Fibroblast of skin of left biceps (primary cell): ENCODE data around the gene OR5B2.
"Not testable (repeated sequence)": the region's sequence is repeated elsewhere in the genome, so short reads cannot be mapped to it uniquely, and the experiment has no call there.

Experiments used
- DNase-seq, 2 experiments: peaks; one replicate each; pipeline ENCODE4 v3.0.0-alpha.2; 2013; ENCODE audit warnings: low read depth in 2 of 2

Gene OR5B2

GRCh38 chr11:58428021-58428420, at the start of gene OR5B2:
Gene OR5B2 (minus strand): TSS chr11:58428121. CDS start chr11:58423261, 4,860 bp downstream.
- DNase-seq = no peak

- no peak for DNase-seq
These were observed 44.0 kb upstream of the OR5B2 start for GRCh38 chr11:58471892-58472291.

DNA sequence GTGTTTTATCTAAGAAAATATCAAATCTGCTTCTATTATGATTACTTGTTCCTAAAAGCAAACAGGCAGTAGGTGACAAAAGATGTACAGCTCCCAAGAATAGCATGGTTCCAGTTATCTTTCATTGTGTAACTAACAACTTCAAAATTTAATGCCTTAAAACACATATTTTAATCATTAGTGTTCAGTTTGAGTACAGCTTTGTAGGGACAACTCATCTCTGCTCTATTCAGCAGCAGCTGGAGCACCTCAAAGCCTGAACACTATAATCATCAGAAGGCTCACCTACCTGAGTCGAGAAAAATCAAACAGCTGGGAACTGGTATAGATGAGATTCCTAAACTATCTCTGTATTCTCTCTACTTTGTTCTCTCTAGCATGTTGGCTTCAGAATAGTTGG, 38.4 kb upstream of the OR5B2 start:
- DNase-seq = no peak

DNA sequence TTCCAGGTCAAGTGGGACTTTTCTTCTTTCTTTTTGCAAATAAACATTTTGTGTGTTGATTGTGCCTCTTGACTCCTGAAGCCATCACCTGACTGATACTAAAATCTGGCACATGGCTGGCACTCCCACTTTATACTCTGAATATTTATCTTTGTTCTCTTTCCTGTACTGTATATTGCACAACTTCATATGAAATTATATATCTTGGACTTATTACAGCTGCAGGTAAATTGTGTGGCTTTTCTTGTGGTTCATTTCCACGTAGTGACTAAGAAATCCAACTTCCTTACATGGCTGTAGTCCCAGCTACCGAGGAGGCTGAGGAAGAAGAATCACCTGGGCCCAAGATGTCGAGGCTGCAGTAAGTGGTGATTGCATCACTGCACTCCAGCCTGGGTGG, 37.8 kb upstream of the OR5B2 start:
- DNase-seq = no peak

GRCh38 chr11:58451585-58451984, 23.7 kb upstream of the OR5B2 start:
- DNase-seq = no peak

DNA sequence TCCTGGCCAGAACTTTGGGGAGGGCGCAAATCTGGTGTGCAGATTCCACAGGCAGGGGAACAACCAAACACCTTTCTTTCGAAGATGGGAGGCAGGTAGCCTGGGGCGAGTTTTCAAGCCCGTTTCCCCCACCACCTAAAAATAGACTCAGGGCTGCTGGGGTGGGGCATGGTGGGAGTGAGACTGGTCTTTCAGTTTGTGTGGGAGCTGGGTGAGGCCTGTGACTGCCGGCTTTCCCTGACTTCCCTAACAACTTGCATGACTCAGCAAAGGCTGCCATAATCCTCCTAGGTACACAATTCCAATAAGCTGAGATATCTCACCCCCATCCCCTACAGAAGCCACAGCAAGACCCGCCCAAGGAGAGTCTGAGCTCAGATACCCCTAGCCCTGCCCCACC, 18.4 kb upstream of the OR5B2 start:
- DNase-seq = no peak

DNA sequence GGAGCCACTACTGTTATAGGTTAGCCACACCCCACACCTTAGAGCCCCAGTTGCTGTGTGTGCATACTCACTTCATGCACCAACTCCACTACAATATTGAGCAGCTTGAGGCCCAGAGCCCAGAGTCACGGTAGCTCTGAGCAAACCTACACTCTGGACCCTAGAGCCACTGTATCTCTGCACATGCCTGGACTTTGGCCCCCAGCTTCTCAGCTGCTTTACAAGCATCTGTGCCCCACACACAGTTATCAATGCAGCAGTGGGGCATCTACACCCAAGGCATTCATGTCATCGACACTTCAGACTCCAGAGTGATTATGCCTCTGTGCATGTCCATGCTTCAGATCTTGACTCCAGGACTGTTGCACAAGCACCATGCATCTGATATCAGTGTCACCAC, 16.4 kb upstream of the OR5B2 start:
- no peak for DNase-seq

DNA sequence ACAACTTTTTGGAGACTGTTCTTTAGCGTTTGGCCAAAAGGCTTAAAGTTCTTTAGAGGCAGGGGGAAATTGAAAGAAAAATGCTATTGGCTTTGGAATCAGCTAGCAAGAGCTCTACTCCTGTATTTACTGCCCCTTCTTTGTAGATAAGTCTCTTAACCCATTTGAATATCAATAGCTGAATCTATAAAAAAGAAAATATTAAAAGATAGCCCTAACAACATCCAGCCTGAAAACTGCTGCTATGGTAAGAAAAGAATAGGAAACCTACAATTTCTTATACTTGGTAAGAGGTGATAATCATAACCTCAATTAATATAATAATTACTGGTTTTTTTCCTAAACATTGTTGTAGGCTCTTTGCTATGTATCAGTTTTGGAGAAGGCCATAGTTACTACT, 14.2 kb upstream of the OR5B2 start, which contains the start of gene OR5B12:
TSS of gene OR5B12 (minus strand) at position 101 of the 400 bp plus-strand sequence. CDS start 2,085 bp downstream, outside the sequence.
- no peak for DNase-seq

GRCh38 chr11:58438486-58438885, 10.6 kb upstream of the OR5B2 start:
- DNase-seq = no peak

DNA sequence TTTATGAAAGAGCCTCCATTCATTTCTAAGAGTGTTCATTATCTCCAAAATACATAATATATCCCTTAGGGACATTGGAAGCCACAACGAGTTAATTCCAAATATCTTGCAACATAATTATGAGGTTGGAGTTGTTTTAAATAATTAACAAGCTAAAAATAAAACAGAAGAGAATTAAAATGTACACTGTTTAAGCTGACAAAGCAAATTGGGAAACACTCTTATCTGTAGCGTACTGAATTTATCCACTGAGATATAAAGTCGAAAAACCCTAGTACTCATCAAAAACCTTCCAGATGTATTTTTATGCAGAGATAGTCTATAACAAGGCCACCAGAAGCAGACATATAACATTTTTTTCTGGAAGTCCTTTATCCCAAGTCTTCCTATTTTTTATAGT, 6.3 kb upstream of the OR5B2 start:
- no peak for DNase-seq

GRCh38 chr11:58433638-58434203, 5.8 kb upstream of the OR5B2 start:
- DNase-seq = no peak

DNA sequence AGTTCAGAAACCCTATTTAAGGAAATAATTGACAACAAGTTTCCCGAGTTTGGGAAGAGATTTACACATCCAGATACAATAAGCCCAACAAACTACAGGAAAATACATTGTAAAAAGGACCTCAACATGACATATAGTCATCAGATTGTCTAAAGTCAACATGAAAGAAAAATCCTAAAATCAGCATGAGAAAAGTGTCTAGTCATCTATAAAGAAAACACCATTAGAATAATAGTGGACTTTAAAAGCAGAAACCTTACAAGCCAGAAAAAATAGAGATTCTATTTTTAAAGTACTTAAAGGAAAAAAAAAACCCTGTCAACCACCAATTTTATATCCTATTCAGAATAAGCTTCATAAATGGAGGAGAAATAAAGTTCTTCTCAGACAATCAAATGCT, 1.4 kb upstream of the OR5B2 start:
- DNase-seq = no peak

DNA sequence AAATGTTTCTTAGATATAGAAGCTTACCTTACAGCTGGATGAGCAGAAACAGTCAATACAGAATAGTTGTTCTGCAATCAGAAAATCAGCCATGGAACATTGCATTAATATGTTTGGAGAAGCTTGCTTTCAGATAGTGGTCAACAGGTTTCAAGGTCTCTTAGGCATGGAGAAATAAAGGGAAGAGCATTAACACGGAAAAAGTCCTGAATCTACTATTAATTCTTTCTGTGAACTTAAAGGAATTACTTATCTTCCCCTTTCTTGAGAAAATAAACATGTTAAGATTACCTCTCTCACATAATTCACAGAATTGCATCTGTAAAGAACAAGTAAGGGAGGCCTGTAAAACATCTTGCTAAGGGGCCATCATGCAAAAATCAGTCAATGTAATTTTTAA, 21.1 kb downstream of the OR5B2 start, which contains the start of gene OR5B3:
TSS of gene OR5B3 (minus strand) at position 101 of the 400 bp plus-strand sequence. CDS start 3,465 bp downstream, outside the sequence.
- no peak for DNase-seq

GRCh38 chr11:58399622-58400021, 28.3 kb downstream of the OR5B2 start:
- DNase-seq = not testable (repeated sequence)

GRCh38 chr11:58395581-58395980, 32.3 kb downstream of the OR5B2 start:
- no peak for DNase-seq

DNA sequence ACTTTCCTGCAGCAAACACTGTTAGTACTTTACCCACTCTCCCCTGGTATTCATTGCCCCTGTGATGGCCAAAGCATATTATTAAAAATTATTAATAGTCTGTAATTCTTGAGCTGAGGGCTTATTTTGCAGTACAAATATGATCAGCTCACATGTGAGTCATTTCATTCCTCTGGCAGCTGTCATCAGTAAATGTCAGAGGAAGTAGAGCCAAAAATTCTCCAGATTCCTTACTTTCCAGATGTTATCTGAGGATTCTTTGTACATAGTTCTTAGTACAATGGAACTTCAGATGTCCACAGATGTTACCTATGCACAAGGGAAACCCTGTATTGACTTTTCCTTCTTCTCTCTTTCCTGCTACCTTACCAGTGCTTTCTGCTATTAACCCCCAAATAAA, 33.7 kb downstream of the OR5B2 start:
- peak; percentile 9 to 10 for DNase-seq

DNA sequence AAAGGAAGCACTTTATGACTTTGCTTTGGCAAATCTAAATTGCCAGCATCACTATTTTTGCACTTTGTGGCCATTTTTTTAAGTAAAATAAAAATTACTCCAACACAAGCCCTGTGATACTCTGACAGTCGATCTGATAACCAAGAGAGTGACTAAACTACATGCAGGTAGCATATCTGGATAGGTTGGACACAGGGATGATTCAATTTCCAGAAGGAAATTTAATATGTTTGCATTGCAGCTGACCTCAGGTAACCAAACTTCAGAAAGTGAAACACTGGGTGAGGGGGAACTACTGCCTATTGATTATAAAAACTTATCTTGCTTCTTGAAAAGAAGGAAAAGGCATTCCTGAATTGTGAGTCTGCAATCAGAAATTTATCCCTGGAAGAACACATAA, 35.2 kb downstream of the OR5B2 start:
- no peak for DNase-seq

DNA sequence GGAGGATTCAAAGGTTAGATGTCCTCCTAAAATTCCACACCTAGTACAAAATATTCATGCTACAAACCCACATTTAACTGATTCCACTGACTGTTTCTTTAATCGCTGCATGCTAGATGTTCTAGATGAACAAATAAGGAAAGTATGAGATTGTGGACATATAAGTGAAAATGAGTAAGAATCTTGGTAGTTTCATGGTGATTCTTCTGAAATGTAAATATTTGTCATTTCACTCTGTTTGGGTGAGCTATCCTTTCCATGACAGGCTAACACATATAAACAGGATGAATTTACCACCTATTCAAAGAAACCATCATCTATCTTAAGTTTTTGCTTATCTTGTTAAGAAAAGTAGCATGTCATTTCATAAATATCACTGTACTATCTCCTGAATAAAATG, 36.0 kb downstream of the OR5B2 start:
- no peak for DNase-seq

DNA sequence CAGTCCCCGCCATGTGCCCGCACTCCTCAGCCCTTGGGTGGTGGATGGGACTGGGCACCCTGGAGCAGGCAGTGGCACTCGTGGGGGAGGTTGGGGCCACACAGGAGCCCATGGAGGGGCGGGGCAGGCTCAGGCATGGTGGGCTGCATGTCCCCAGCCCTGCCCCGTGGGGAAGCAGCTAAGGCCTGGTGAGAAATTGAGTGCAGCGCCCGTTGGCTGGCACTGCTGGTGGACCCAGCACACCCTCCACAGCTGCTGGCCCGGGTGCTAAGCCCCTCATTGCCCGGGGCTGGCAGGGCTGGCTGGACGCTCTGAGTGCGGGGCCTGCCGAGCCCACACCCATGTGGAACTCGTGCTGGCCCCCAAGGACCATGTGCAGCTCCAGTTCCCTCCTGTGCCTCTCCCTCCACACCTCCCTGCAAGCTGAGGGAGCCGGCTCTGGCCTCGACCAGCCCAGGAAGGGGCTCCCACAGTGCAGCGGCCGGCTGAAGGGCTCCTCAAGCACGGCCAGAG, 37.3 kb downstream of the OR5B2 start:
- no peak for DNase-seq
